Measurements from ENCODE around the gene DLL3.

DNA sequence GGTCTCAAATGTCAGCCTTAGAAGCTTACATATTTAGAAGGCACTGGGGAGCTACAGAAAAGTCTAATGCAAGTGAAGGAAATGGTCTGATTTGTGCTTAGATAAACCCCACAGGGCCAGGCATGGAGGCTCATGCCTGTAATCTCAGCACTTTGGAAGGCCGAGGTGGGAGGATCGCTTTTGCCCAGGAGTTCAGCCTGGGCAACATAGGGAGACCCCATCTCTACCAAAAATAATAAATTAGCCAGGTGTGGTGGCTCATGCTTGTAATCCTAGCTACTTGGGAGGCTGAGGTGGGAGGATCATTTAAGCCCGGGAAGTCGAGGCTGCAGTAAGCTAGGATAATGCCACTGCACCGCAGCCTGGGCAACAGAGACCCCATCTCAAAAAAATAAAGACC, 2.7 kb upstream of the DLL3 start:
- TF ChIP-seq POLR3A (IDR thresholded peaks at IDR 0.05; ENCODE audit: borderline replicate concordance, extremely low read depth, insufficient read depth, insufficient read length) (no peak), EZH2 (IDR thresholded peaks at IDR 0.05; ENCODE audit: borderline replicate concordance, low read depth, low read length) (no peak), NFYB (IDR thresholded peaks at IDR 0.05; ENCODE audit: extremely low read depth, insufficient read length) (no peak), ZNF354B (CRISPR knock-in tag; IDR thresholded peaks at IDR 0.05) (no peak), KLF13 (tag; IDR thresholded peaks at IDR 0.05; ENCODE audit: borderline replicate concordance, low read depth) (no peak), MAX (CRISPR knock-in tag; IDR thresholded peaks at IDR 0.05) (no peak), EP300 (IDR thresholded peaks at IDR 0.05; ENCODE audit: low read length) (no peak), CBX5 (IDR thresholded peaks at IDR 0.05; ENCODE audit: borderline replicate concordance, low read depth) (no peak), ZNF263 (CRISPR knock-in tag; IDR thresholded peaks at IDR 0.05; ENCODE audit: borderline replicate concordance) (no peak), MYBL2 (IDR thresholded peaks at IDR 0.05; ENCODE audit: low read depth) (no peak), MYBL2 (CRISPR knock-in tag; IDR thresholded peaks at IDR 0.05; ENCODE audit: borderline replicate concordance) (no peak), CTCF (IDR thresholded peaks at IDR 0.05 in 2 of 3, conservative IDR thresholded peaks at IDR 0.05 in 1 of 3; ENCODE audit: insufficient read depth in 2 of 3, low read depth in 1 of 3, low read length in 3 of 3) (no peak)

Measured in K562 (cell line).